ENCODE results near the gene GATA3.
"Not testable (repeated sequence)": the region's sequence is repeated elsewhere in the genome, so short reads cannot be mapped to it uniquely, and the experiment has no call there.

The GATA3 gene

GRCh38 chr10:8054494-8055407 is at the start of gene GATA3:
Gene GATA3 (plus strand): TSS chr10:8054688. CDS start chr10:8055656, 968 bp downstream.
- DNase-seq = peak; percentile 84

GRCh38 chr10:8006274-8006999 is 48.1 kb upstream of the GATA3 start:
- no peak for DNase-seq

- DNase-seq = no peak
Observed at GRCh38 chr10:8009031-8009430, 45.5 kb upstream of the GATA3 start.

- DNase-seq = no peak
Observed at GRCh38 chr10:8013006-8013405, 41.5 kb upstream of the GATA3 start.

- DNase-seq = no peak
Observed at GRCh38 chr10:8013619-8014018, 40.9 kb upstream of the GATA3 start.

GRCh38 chr10:8014649-8015048 is 39.8 kb upstream of the GATA3 start:
- no peak for DNase-seq

GRCh38 chr10:8017277-8017676 is 37.2 kb upstream of the GATA3 start:
- no peak for DNase-seq

GRCh38 chr10:8023321-8023720 is 31.2 kb upstream of the GATA3 start:
- no peak for DNase-seq

- no peak for DNase-seq
Observed at GRCh38 chr10:8023851-8024250, 30.6 kb upstream of the GATA3 start.

GRCh38 chr10:8026349-8027259 is 27.9 kb upstream of the GATA3 start:
- DNase-seq = no peak

- DNase-seq = not testable (repeated sequence)
Observed at GRCh38 chr10:8031211-8031610, 23.3 kb upstream of the GATA3 start.

- DNase-seq = no peak
Observed at GRCh38 chr10:8032558-8032957, 21.9 kb upstream of the GATA3 start.

- DNase-seq = peak; percentile 5
Observed at GRCh38 chr10:8033812-8034465, 20.5 kb upstream of the GATA3 start.

- DNase-seq = no peak
Observed at GRCh38 chr10:8034466-8035005, 20.0 kb upstream of the GATA3 start.

- no peak for DNase-seq
Observed at GRCh38 chr10:8035006-8035640, 19.4 kb upstream of the GATA3 start.

- no peak for DNase-seq
Observed at GRCh38 chr10:8035641-8036470, 18.6 kb upstream of the GATA3 start.

- DNase-seq = no peak
Observed at GRCh38 chr10:8036506-8037198, 17.8 kb upstream of the GATA3 start.

- no peak for DNase-seq
Observed at GRCh38 chr10:8037199-8037801, 17.2 kb upstream of the GATA3 start.
